GM12878 (cell line): ENCODE results near the gene MBOAT2.

ENCODE experiments used
- CTCF ChIP-seq, 3 experiments: IDR thresholded peaks in 2 of 3; conservative IDR thresholded peaks in 1 of 3; 2 replicates each; pipeline ENCODE4 v1.5.1; 2011; ENCODE audit warnings: low read depth in 3 of 3, low read length in 3 of 3, mild to moderate bottlenecking in 3 of 3, control low read depth in 2 of 3, moderate library complexity in 2 of 3, inconsistent platforms in 1 of 3, mixed read lengths in 1 of 3; ENCODE audit not compliant: control insufficient read depth in 2 of 3, insufficient read depth in 1 of 3; ENCODE audit errors: extremely low read depth in 1 of 3
- POLR2AphosphoS2 ChIP-seq: IDR thresholded peaks from 2 replicates; pipeline ENCODE4 v1.6.1; 2011; ENCODE audit warnings: low read depth, mild to moderate bottlenecking, low read length, improper control_type of control experiment, moderate library complexity
- TAF1 ChIP-seq: IDR thresholded peaks from 2 replicates; pipeline ENCODE4 v1.6.1; 2011; ENCODE audit warnings: mild to moderate bottlenecking, low read depth, low read length, borderline replicate concordance
- TF ChIP-seq, protein P1 (sequence below): IDR thresholded peaks from 2 replicates; pipeline ENCODE4 v1.6.1; 2012; ENCODE audit warnings: low read depth, low read length, improper control_type of control experiment

DNA sequence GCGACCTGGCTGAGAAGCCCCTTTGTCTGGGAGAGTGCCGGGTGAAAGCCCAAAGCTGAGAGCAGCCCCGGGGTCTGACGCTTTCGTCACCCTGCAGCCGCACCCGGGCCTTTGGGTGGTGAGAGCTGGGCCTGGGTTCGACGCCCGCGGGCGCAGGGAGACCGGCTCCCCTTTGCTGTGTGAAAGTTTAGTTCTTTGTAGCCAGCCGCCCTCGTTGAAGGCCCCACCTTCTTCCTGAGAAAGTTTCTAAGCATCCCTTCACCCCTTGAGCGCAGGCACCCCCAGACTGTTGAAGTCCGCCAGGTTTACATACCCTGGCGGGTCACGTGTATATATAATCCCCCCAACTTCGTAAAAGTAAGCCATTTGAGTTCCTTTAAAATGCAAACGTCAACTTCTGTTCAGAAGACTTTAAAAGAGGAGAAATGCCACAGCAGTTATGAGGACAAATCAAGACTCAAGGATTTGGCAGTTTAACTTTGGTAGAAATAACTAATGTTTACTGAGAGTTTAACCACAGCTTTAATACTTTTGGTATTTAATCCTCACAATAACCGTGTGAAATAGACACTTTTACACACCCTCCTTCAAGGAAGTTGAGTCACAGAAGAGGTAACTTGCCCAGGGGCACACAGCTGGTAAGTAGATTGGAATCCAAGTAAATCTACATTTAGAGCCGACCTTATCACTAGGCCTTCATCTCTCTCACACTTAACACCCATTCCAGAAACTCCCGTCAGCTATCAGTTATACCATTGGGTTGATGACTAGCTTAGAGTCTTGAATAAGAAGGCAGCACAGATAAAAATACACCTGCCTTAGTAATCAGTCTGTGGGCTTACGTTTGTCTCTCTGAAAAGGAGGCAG is 1.1 kb upstream of the MBOAT2 start:
- TF ChIP-seq POLR2AphosphoS2 (no peak), CTCF (IDR thresholded peaks at IDR 0.05 in 2 of 3, conservative IDR thresholded peaks at IDR 0.05 in 1 of 3; ENCODE audit: control insufficient read depth in 2 of 3, extremely low read depth in 1 of 3, insufficient read depth in 1 of 3, low read depth in 3 of 3, low read length in 3 of 3) (no peak), TAF1 (no peak)
- TF ChIP-seq, protein P1, sequence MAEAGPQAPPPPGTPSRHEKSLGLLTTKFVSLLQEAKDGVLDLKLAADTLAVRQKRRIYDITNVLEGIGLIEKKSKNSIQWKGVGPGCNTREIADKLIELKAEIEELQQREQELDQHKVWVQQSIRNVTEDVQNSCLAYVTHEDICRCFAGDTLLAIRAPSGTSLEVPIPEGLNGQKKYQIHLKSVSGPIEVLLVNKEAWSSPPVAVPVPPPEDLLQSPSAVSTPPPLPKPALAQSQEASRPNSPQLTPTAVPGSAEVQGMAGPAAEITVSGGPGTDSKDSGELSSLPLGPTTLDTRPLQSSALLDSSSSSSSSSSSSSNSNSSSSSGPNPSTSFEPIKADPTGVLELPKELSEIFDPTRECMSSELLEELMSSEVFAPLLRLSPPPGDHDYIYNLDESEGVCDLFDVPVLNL, result no peak
